Measurements from ENCODE around the gene LGALS9.
A peak's percentile ranks its signal among the peaks of the same experiment; 100 is the strongest.

LGALS9 gene

DNA sequence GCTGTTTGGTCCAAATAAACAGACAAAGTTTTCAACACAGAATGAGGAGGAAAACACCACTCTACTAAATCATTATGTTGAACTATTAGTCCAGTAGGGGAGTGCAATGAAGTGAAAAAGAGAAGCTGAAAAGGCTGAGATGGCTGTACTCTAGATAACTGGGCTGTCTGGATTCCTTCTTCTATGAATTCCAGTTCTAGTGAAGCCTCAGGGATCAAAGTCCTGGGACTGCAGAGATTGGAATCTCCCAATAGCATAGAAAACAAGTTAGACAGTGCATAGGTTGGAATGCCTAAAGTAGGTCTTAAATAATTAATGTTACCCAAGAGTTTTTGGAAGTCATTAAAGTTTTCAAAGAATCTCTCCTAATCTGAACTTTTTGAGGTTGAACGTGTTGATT, 59.9 kb downstream of the LGALS9 start:
- DNase-seq: no peak

DNA sequence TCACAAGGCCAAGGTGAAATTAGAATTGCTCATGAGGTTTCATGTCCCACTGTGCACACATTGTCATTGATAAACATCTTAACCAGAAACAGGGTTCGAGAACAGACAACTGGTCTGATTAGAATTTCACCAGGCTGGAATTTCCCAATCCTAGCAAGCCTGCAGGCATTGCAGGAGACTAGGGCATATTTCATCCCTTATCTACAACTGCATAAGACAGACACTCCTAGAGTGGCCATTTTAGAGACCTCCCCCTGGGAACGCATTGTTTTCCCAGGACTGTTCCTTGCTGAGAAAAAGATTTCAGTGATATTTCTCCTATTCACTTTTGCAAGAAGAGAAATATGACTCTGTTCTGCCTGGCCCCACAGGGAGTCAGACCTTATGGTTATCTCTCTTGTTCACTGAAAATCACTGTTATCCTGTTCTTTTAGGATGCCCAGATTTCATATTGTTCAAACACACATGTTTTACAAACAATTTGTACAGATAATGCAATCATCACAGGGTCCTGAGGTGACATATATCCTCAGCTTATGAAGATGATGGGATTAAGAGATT, 64.3 kb downstream of the LGALS9 start:
- DNase-seq: peak in 1 of 4 experiments; percentile 7

All from suppressor macrophage (primary cell).